K562 (cell line): ENCODE measurements around the gene UBXN1. TPM values are rescaled to one million over a fixed set of nuclear protein-coding genes. Genes with fewer than 3 reads are reported as not detected.
A peak's percentile ranks its signal among the peaks of the same experiment; 100 is the strongest.

ENCODE experiments used
- ATAC-seq: fragments of 200-7000 bp; cut with Tn5 transposase; 3 replicates; pipeline ENCODE4 v1.9.1; 2020; ENCODE audit warnings: moderate library complexity
- BruUV-seq: library from RNA; stranded (reverse); fragments of 400-500 nt; replicated peaks from 2 replicates; lab custom pipeline; 2021; lab: Mats Ljungman, UMichigan
- CTCF ChIA-PET: fragments of 300-600 bp; formaldehyde crosslinking; extraction: SDS; loops from one replicate; lab custom pipeline; 2021; ENCODE audit warnings: low intra/inter-chr PET ratio; lab: Yijun Ruan, JAX
- POLR2A ChIA-PET: fragments of 300-600, 350-650 bp; sonication (Branson Sonifier 250); formaldehyde crosslinking; extraction: SDS; loops from one replicate; lab custom pipeline; 2021; ENCODE audit warnings: antibody characterized with exemption, inconsistent platforms; lab: Yijun Ruan, JAX
- DNase-seq, 4 experiments: peaks; one replicate each; pipeline versions ENCODE4 v3.0.0 to v3.0.0-alpha.2; 2011 to 2018; ENCODE audit warnings: low spot score in 3 of 4, mixed read lengths in 3 of 4; ENCODE audit errors: extremely low read depth in 1 of 4
- FAIRE-seq: peaks from 2 replicates; lab custom pipeline; 2011; peaks lifted over from hg19 to GRCh38; lab: Jason Lieb, UNC
- H2AFZ ChIP-seq: 2 replicates; pipeline ENCODE4 v1.6.0; 2011; ENCODE audit warnings: low read depth, low read length, control low read depth, inconsistent platforms
- H3K27ac ChIP-seq: fragments of 200-600 bp; 3 replicates; pipeline ENCODE4 v1.8.0; 2011; ENCODE audit warnings: low read depth, mild to moderate bottlenecking, control low read depth, inconsistent platforms, low read length, moderate library complexity, mixed read lengths; ENCODE audit errors: extremely low read depth
- H3K27me3 ChIP-seq, 2 experiments: fragments of 300-600 bp in 1 of 2; 2 replicates in 1 of 2; 3 replicates in 1 of 2; pipeline versions ENCODE4 v1.6.0 to v1.8.0; 2011; ENCODE audit warnings: inconsistent platforms in 2 of 2, low read length in 2 of 2, mild to moderate bottlenecking in 1 of 2, mixed read lengths in 1 of 2, moderate library complexity in 1 of 2; ENCODE audit not compliant: control insufficient read depth in 2 of 2, insufficient read depth in 2 of 2
- H3K36me3 ChIP-seq: fragments of 300-600 bp; 3 replicates; pipeline ENCODE4 v1.8.0; 2011; ENCODE audit warnings: mild to moderate bottlenecking, low read length, inconsistent platforms; ENCODE audit not compliant: control insufficient read depth, insufficient read depth
- H3K4me1 ChIP-seq, 2 experiments: fragments of 200-600 bp in 1 of 2; replicated peaks in 1 of 2; 2 replicates in 1 of 2; 3 replicates in 1 of 2; pipeline versions ENCODE4 v1.5.1 to v1.8.0; 2011; ENCODE audit warnings: inconsistent platforms in 2 of 2, low read length in 2 of 2, mild to moderate bottlenecking in 1 of 2, mixed read lengths in 1 of 2, moderate library complexity in 1 of 2; ENCODE audit not compliant: control insufficient read depth in 2 of 2, insufficient read depth in 2 of 2
- H3K4me2 ChIP-seq: 2 replicates; pipeline ENCODE4 v1.6.1; 2011; ENCODE audit warnings: low read length, control low read depth, inconsistent platforms, mixed read lengths; ENCODE audit not compliant: insufficient read depth
- H3K4me3 ChIP-seq: fragments of 200-600 bp; sonication (generic), shearing (Covaris generic); 2 replicates; pipeline ENCODE4 v1.5.1; 2016; ENCODE audit warnings: control low read depth, inconsistent platforms
- H3K79me2 ChIP-seq: fragments of 200-600 bp; 3 replicates; pipeline ENCODE4 v1.8.0; 2011; ENCODE audit warnings: low read length, inconsistent platforms; ENCODE audit not compliant: control insufficient read depth, insufficient read depth
- H3K9ac ChIP-seq, 2 experiments: 2 replicates each; pipeline versions ENCODE4 v1.6.0 to v1.6.1; 2011; ENCODE audit warnings: low read depth in 2 of 2, low read length in 2 of 2, control low read depth in 1 of 2, inconsistent platforms in 1 of 2, mild to moderate bottlenecking in 1 of 2, mixed read lengths in 1 of 2; ENCODE audit not compliant: insufficient read depth in 1 of 2
- H3K9me1 ChIP-seq: one replicate; pipeline ENCODE4 v1.6.0; 2011; ENCODE audit warnings: inconsistent platforms, mild to moderate bottlenecking, low read length, moderate library complexity; ENCODE audit not compliant: control insufficient read depth, insufficient read depth
- H3K9me3 ChIP-seq: replicated peaks from 2 replicates; pipeline ENCODE4 v1.5.1; 2011; ENCODE audit warnings: low read depth, low read length, inconsistent platforms; ENCODE audit not compliant: control insufficient read depth, insufficient read depth
- H4K20me1 ChIP-seq: replicated peaks from 2 replicates; pipeline ENCODE4 v1.6.1; 2011; ENCODE audit warnings: low read length, inconsistent platforms, mixed read lengths; ENCODE audit not compliant: control insufficient read depth, insufficient read depth
- EGR1 ChIP-seq: fragments of 450-650 bp; conservative IDR thresholded peaks from 2 replicates; pipeline ENCODE4 v1.6.1; 2017; ENCODE audit warnings: mild to moderate bottlenecking
- GATA2 ChIP-seq: sonication (generic); formaldehyde crosslinking; IDR thresholded peaks from 2 replicates; pipeline ENCODE4 v1.4.0; 2020; ENCODE audit warnings: mild to moderate bottlenecking, missing genetic modification reagents
- RNF2 ChIP-seq: sonication (generic); IDR thresholded peaks from 2 replicates; pipeline ENCODE4 v1.6.1; 2016
- SMARCE1 ChIP-seq: fragments of 450-650 bp; IDR thresholded peaks from 2 replicates; pipeline ENCODE4 v1.7.1; 2016; ENCODE audit warnings: mild to moderate bottlenecking
- SP2 ChIP-seq: IDR thresholded peaks from 2 replicates; pipeline ENCODE4 v1.6.1; 2011; ENCODE audit warnings: mild to moderate bottlenecking, low read depth, low read length, moderate library complexity; ENCODE audit not compliant: poor library complexity, severe bottlenecking; ENCODE audit errors: extremely low read depth
- SPI1 ChIP-seq: IDR thresholded peaks from 2 replicates; pipeline ENCODE4 v1.6.1; 2011; ENCODE audit warnings: low read depth, low read length, control low read depth, borderline replicate concordance
- TAF9B ChIP-seq: fragments of 450-650 bp; IDR thresholded peaks from 2 replicates; pipeline ENCODE4 v1.6.1; 2018; ENCODE audit warnings: mild to moderate bottlenecking; ENCODE audit not compliant: partially characterized antibody
- ZNF583 ChIP-seq: fragments of 250-450 bp; sonication (Bioruptor Pico); IDR thresholded peaks from 2 replicates; pipeline ENCODE4 v1.4.0; 2020
- ZNF589 ChIP-seq: fragments of 200-800 bp; sonication (Bioruptor generic); IDR thresholded peaks from 2 replicates; pipeline ENCODE4 v1.6.1; 2016; ENCODE audit warnings: low read depth, missing genetic modification characterization, missing compliant biosample characterization
- WGBS: fragments of 100-300 bp; shearing (Covaris generic); methylation state at CpG from one replicate; pipeline ENCODE4 v1.1.6; 2016; ENCODE audit warnings: low coverage, mixed read lengths; ENCODE audit not compliant: insufficient coverage; ENCODE audit errors: missing lambda C conversion rate; 5-methylcytosine and 5-hydroxymethylcytosine counted together
- in situ Hi-C: fragments of 300-500 bp; cut with MboI; formaldehyde crosslinking; loops from 4 replicates; pipeline ENCODE4 v1.15.0; 2018; ENCODE audit warnings: inconsistent platforms, mixed read lengths
- intact Hi-C: fragments of 100-400 bp; cut with micrococcal nuclease; formaldehyde crosslinking; loops from 2 replicates; pipeline ENCODE4 v1.14.2; 2022
- polyA plus RNA-seq, 8 experiments: library from polyadenylated mRNA; depleted of rRNA in 4 of 8; stranded (reverse) in 5 of 8; unstranded in 3 of 8; fragments of >200 nt; fragmentation: Nextera tagmentation in 2 of 8; fragmentation: Illumina TruSeq in 1 of 8; extraction: Ambion mirVana in 2 of 8; extraction: Trizol in 1 of 8; gene quantifications; 2 replicates each; pipeline versions ENCODE4 v1.2.1 to v1.2.3, GENCODE V29; 2011 to 2014; ENCODE audit warnings: inconsistent platforms in 1 of 8, missing spikeins in 1 of 8
- total RNA-seq, 7 experiments: library from RNA; depleted of rRNA in 6 of 7; stranded (reverse); fragments of >200 nt in 6 of 7; fragmentation: Illumina TruSeq in 2 of 7; extraction: Trizol in 2 of 7; gene quantifications; 2 replicates each; pipeline versions ENCODE4 v1.2.1 to v1.2.3, GENCODE V29; 2011 to 2021; ENCODE audit warnings: low replicate concordance in 1 of 7
- TF ChIP-seq, protein P1 (sequence below), 3 experiments: fragments of 200-800 bp in 1 of 3; fragments of 250-450 bp in 1 of 3; fragments of 450-650 bp in 1 of 3; sonication (Bioruptor Pico) in 1 of 3; sonication (Bioruptor generic) in 1 of 3; formaldehyde crosslinking in 1 of 3; IDR thresholded peaks; 2 replicates each; pipeline versions ENCODE4 v1.6.1 to v1.8.0; 2016 to 2022; ENCODE audit warnings: mild to moderate bottlenecking in 2 of 3, missing genetic modification characterization in 2 of 3, missing compliant biosample characterization in 1 of 3, moderate library complexity in 1 of 3
- TF ChIP-seq, protein P2 (sequence below): IDR thresholded peaks from 2 replicates; pipeline ENCODE4 v1.6.1; 2014; ENCODE audit warnings: antibody characterized with exemption
- TF ChIP-seq, protein P3 (sequence below): fragments of 450-650 bp; IDR thresholded peaks from 2 replicates; pipeline ENCODE4 v1.6.1; 2016; ENCODE audit warnings: borderline replicate concordance

UBXN1 gene
- total and polyA plus RNA-seq, 9 of the 15 experiments (the other 6 are each of a cell fraction or from before 2014, with no cell fraction given) = 4.8 to 263 (median 99.7) TPM

DNA sequence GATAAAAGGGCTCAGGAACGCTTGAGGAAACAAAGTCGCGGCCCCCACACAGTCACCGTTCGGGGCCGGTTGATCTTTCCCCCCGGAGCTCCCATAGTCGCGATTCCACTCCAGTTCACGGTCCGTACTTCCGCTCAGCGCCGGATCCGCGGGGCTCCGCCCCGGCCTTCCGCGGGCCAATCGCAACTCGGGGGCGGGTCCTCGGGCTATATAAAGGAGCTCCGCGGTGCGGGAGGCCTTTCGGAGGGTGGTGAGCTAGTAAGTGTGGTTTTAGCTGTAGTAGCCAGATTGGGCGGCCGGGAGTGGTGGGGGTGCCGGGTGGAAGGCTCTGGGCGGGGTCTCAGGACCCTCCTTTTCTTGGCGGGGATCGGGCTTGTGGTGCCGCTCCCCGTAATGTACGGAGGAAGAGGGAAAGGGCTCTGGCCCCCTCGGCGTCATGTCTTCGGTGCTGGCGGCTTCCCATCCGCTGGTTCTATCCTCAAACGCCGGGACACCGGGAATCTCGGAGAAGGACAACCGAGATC, 13.7 kb downstream of the UBXN1 start, which contains the start of the genes C11orf98 and CSKMT (continued):
- no peak for TF ChIP-seq ZNF583 (CRISPR knock-in tag)
- peak; percentile 89 for TF ChIP-seq TAF9B

DNA sequence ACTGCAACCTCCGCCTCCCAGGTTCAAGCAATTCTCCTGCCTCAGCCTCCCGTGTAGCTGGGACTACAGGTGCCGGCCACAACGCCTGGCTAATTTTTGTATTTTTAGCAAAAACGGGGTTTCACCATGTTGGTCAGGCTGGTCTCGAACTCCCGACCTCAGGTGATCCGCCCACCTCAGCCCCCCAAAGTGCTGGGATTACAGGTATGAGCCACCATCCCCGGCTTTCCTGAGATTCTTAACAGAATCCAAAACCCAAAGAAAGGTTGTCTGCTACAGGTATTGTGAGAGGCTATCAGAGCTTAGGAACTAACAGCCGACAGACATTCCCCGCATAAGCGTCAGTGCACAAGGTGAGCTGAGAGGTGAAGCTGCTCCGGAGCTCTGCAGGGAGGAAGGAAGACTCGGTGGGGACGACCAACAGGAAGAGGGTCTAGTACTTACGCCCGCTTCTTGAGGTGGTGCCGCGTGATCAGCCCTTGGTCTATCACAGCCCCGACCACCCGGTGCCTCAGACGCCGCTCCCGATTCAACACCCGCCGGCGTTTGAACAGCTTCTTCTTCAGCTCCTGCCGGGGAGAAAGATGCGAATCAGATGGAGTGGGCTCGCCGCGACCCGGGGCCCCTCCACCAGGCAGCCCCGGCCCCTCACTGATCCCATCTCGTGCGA, 14.3 kb downstream of the UBXN1 start:
- Histone ChIP-seq H3K4me3 (peak overlapping the region; percentile 73), H3K4me1 (peaks cover 15 to 39% of the 10 kb centered on the region in 2 experiments; a peak in 4 of 5 replicates), H4K20me1 (peaks cover 7% of the 10 kb centered on the region; the same call in 1 of the 2 replicates), H3K36me3 (peaks cover 48% of the 10 kb centered on the region), H2AFZ (peak overlapping the region; percentile 77), H3K9me1 (no peaks in the 10 kb centered on the region), H3K79me2 (peaks cover 69% of the 10 kb centered on the region), H3K27me3 (no peaks in the 10 kb centered on the region), H3K9me3 (no peaks in the 10 kb centered on the region), H3K9ac (peak overlapping the region; percentile 85 to 100), H3K4me2 (peak overlapping the region; percentile 97), H3K27ac (peak overlapping the region; percentile 80)
- WGBS = under 1% methylated on average over 31 of the region's 36 CpGs
- BruUV-seq = TSS peak; percentile 62
- ChIA-PET CTCF (no interaction called here), POLR2A (interaction anchor here (0.6 to 8.8 kb wide), 57 partner anchors 8 to 1041 kb away, joined by 3 to 161 read pairs (median 5); partner anchors contain the start of genes B3GAT3, EEF1G, EML3 and GANAB)
- FAIRE-seq (no peak), DNase-seq (peak in 3 of 4 experiments; percentile 12 to 67 (median 53)), ATAC-seq (peak; percentile 44)
- in situ Hi-C loops (no loop called here), intact Hi-C loops (loop anchor here (2.0 to 5.0 kb wide), 2 partner anchors 18 to 178 kb away; partner anchors contain the start of gene GANAB)
- TF ChIP-seq SMARCE1 (peak; percentile 15), RNF2 (no peak), SPI1 (0 out of 2 replicates have a peak, but pooled peaks have one; percentile 25), GATA2 (CRISPR knock-in tag) (no peak), SP2 (no peak), ZNF589 (CRISPR knock-in tag) (0 out of 2 replicates have a peak, but pooled peaks have one; percentile 16), EGR1 (peak; percentile 67)
- TF ChIP-seq, protein P1, sequence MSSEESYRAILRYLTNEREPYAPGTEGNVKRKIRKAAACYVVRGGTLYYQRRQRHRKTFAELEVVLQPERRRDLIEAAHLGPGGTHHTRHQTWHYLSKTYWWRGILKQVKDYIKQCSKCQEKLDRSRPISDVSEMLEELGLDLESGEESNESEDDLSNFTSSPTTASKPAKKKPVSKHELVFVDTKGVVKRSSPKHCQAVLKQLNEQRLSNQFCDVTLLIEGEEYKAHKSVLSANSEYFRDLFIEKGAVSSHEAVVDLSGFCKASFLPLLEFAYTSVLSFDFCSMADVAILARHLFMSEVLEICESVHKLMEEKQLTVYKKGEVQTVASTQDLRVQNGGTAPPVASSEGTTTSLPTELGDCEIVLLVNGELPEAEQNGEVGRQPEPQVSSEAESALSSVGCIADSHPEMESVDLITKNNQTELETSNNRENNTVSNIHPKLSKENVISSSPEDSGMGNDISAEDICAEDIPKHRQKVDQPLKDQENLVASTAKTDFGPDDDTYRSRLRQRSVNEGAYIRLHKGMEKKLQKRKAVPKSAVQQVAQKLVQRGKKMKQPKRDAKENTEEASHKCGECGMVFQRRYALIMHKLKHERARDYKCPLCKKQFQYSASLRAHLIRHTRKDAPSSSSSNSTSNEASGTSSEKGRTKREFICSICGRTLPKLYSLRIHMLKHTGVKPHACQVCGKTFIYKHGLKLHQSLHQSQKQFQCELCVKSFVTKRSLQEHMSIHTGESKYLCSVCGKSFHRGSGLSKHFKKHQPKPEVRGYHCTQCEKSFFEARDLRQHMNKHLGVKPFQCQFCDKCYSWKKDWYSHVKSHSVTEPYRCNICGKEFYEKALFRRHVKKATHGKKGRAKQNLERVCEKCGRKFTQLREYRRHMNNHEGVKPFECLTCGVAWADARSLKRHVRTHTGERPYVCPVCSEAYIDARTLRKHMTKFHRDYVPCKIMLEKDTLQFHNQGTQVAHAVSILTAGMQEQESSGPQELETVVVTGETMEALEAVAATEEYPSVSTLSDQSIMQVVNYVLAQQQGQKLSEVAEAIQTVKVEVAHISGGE (CRISPR knock-in tag; IDR thresholded peaks at IDR 0.05) = peak in 1 of 3 experiments; percentile 60; a peak in 1 of 6 replicates
- TF ChIP-seq, protein P2, sequence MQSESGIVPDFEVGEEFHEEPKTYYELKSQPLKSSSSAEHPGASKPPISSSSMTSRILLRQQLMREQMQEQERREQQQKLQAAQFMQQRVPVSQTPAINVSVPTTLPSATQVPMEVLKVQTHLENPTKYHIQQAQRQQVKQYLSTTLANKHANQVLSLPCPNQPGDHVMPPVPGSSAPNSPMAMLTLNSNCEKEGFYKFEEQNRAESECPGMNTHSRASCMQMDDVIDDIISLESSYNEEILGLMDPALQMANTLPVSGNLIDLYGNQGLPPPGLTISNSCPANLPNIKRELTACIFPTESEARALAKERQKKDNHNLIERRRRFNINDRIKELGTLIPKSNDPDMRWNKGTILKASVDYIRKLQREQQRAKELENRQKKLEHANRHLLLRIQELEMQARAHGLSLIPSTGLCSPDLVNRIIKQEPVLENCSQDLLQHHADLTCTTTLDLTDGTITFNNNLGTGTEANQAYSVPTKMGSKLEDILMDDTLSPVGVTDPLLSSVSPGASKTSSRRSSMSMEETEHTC = 0 out of 2 replicates have a peak, but pooled peaks have one; percentile 37
- TF ChIP-seq, protein P3, sequence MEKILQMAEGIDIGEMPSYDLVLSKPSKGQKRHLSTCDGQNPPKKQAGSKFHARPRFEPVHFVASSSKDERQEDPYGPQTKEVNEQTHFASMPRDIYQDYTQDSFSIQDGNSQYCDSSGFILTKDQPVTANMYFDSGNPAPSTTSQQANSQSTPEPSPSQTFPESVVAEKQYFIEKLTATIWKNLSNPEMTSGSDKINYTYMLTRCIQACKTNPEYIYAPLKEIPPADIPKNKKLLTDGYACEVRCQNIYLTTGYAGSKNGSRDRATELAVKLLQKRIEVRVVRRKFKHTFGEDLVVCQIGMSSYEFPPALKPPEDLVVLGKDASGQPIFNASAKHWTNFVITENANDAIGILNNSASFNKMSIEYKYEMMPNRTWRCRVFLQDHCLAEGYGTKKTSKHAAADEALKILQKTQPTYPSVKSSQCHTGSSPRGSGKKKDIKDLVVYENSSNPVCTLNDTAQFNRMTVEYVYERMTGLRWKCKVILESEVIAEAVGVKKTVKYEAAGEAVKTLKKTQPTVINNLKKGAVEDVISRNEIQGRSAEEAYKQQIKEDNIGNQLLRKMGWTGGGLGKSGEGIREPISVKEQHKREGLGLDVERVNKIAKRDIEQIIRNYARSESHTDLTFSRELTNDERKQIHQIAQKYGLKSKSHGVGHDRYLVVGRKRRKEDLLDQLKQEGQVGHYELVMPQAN = peak; percentile 47; the same call in 1 of the 2 replicates
